ENCODE results near the gene HRH1.

DNA sequence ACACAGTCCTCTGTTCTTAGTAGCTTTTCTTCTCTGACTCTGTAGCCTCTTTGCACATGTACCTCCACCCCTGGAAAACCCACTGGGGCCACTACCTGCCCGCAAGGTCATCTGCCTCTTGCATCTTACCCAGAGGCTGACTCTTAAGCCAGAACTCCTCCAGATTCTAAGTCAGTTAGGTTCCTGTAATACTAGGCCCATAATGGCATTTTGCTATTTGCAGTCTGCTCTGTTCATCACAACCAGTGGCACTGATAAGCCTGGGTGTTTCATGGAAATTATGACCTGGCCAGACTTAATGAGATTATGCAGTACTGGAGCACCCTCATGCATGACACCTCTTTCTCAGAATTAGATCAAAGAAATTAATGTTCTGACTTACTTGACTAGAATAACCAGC lies 86.2 kb downstream of the HRH1 start:
- TF ChIP-seq POLR2A (IDR thresholded peaks at IDR 0.05): no peak
- TF ChIP-seq, protein P1, sequence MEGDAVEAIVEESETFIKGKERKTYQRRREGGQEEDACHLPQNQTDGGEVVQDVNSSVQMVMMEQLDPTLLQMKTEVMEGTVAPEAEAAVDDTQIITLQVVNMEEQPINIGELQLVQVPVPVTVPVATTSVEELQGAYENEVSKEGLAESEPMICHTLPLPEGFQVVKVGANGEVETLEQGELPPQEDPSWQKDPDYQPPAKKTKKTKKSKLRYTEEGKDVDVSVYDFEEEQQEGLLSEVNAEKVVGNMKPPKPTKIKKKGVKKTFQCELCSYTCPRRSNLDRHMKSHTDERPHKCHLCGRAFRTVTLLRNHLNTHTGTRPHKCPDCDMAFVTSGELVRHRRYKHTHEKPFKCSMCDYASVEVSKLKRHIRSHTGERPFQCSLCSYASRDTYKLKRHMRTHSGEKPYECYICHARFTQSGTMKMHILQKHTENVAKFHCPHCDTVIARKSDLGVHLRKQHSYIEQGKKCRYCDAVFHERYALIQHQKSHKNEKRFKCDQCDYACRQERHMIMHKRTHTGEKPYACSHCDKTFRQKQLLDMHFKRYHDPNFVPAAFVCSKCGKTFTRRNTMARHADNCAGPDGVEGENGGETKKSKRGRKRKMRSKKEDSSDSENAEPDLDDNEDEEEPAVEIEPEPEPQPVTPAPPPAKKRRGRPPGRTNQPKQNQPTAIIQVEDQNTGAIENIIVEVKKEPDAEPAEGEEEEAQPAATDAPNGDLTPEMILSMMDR (IDR thresholded peaks at IDR 0.05): no peak
- TF ChIP-seq POLR2AphosphoS5 (IDR thresholded peaks at IDR 0.05): no peak

All from prostate gland (tissue), 2 donors.